Measurements from ENCODE around the gene MSH5.
"Not testable (repeated sequence)": the region's sequence is repeated elsewhere in the genome, so short reads cannot be mapped to it uniquely, and the experiment has no call there.

MSH5 gene

DNA sequence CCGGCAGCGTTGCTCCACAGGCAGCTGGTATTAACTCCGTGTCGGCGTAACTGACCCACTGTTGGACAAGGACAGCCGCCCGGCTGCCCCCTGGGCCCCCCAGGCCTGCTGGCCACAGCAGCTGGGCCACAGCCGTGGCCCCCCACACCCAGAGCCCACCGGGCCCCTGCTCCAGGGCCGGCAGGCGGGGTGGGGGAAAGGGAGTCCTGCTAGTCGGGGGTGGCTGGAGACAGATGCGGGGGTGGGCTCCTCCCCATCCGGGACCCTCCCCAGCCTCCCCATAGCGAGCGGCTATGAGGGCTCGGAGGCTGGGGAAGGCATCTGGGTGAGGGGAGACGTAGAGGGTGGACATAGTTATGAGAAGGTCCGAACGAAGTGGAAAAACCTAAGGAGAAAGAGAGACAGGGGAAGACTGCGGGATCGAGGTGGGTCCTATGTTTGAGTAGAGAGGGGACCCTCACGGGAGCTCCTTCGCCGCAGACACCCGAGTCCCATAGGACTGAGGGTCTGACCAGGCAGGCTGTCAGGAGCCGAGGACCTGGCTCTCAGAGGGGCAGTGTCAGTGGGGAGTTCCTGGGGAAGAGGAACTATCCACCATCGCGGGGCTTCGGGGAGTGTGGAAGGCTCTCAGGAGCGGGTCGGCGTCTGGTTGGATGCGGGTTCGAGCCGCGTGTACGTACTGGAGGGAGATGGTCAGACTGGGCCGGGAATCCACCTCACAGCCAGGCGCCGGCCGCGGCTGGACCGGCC lies 55.2 kb downstream of the MSH5 start:
- peak overlapping the region; percentile 95 for H3K4me3 ChIP-seq (ENCODE audit: low read depth, low read length)
- no peak for DNase-seq (ENCODE audit: low read depth)
- TF ChIP-seq, protein P1, sequence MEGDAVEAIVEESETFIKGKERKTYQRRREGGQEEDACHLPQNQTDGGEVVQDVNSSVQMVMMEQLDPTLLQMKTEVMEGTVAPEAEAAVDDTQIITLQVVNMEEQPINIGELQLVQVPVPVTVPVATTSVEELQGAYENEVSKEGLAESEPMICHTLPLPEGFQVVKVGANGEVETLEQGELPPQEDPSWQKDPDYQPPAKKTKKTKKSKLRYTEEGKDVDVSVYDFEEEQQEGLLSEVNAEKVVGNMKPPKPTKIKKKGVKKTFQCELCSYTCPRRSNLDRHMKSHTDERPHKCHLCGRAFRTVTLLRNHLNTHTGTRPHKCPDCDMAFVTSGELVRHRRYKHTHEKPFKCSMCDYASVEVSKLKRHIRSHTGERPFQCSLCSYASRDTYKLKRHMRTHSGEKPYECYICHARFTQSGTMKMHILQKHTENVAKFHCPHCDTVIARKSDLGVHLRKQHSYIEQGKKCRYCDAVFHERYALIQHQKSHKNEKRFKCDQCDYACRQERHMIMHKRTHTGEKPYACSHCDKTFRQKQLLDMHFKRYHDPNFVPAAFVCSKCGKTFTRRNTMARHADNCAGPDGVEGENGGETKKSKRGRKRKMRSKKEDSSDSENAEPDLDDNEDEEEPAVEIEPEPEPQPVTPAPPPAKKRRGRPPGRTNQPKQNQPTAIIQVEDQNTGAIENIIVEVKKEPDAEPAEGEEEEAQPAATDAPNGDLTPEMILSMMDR (IDR thresholded peaks at IDR 0.05; ENCODE audit: insufficient read depth, low read depth, low read length, missing control alignments), result no peak

DNA sequence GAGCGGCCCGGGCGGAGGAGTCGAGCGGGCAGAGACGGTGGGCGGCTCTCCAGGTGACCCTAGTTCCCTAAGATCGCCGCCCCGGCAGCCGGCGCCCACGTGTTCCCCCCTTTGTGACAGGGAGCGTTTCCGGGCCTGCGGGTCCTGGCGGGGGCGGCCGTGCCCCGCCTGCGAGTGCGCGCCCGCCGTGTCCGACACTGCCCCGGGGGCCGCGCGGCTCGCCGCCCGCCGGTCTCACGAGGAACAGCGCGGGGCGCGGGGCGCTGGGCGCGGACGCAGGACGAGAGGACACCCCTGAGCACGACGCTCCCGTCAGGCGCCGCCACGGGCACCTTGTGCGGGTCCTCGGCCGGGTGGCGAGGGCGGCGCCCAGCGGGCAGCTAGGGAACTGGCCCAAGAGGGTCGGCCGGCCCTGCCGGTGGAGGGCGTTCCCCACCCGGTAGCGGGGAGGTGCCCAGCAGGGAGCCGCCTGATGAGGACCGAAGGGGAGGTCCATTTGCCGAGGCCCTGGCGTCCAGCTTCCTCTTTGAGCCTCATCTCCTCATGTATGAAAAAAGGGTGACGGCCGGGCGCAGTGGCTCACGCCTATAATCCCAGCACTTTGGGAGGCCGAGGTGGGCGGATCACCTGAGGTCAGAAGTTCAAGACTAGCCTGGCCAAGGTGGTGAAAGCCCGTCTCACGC lies 56.0 kb downstream of the MSH5 start, which contains the start of gene VARS1:
Gene VARS1 (minus strand): TSS at position 137 of the 683 bp plus-strand sequence. CDS start 535 bp downstream, outside the sequence.
- TF ChIP-seq, protein P1 (IDR thresholded peaks at IDR 0.05; ENCODE audit: insufficient read depth, low read depth, low read length, missing control alignments), result peak; percentile 85
- H3K4me3 ChIP-seq (ENCODE audit: low read depth, low read length), result peak within 1 kb of the TSS; percentile 95
- DNase-seq (ENCODE audit: low read depth), result peak; percentile 96

DNA sequence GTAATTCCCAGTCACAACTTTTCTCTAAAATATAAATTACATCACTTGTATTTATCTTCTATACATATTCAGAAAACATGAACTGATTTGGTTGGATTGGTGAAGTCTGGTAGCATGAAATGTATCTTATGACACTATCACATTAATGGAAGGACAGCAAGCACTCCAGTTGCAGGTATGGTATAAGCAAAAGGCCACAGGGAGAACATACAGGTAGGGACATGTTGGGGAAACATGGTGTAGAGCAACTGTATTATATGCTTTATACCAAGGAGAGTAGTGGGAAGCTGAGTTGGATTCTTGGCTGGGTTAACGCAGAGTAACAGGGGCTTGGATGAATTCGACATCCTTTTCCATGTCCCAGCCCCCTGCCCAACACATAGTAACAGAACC lies 57.2 kb downstream of the MSH5 start:
- no peak for DNase-seq (ENCODE audit: low read depth)
- H3K4me3 ChIP-seq (ENCODE audit: low read depth, low read length), result no peak overlapping the region
- TF ChIP-seq, protein P1 (IDR thresholded peaks at IDR 0.05; ENCODE audit: insufficient read depth, low read depth, low read length, missing control alignments), result no peak

DNA sequence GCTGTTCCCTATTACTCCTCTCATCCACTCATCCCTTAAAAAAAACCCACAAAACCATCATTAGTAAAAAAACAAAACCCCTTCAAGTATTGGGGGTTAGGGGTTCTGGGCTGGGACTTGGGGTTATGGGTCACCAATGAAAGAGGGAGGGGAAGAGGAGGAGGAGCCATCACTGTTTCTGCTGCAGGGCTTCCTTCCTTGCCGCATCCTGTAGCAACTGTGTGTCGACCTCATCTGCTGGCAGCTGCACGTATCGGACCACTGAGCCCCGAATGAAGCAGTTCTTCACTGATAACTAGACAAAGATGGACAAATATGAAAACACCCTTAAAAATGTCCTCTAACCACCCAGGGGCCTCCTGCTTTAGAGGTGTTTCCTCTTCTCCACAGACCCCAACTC lies 57.8 kb downstream of the MSH5 start:
- TF ChIP-seq, protein P1 (IDR thresholded peaks at IDR 0.05; ENCODE audit: insufficient read depth, low read depth, low read length, missing control alignments), result no peak
- no peak overlapping the region for H3K4me3 ChIP-seq (ENCODE audit: low read depth, low read length)
- no peak for DNase-seq (ENCODE audit: low read depth)

DNA sequence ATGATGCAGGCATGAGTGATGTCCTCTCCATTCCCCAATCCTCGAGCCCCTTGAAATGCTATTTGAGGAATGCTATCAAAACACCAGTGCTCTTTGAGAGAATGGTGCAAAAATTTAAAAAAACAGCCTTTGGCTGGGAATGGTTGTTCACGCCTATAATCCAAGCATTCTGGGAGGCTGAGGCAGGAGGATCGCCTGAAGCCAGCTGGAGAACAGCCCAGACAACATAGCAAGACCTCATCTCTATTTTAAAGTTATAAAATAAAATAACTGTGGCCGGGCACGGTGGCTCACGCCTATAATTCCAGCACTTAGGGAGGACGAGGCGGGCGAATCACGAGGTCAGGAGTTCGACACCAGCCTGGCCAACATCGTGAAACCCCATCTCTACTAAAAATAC lies 60.0 kb downstream of the MSH5 start:
- DNase-seq (ENCODE audit: low read depth), result no peak
- no peak overlapping the region for H3K4me3 ChIP-seq (ENCODE audit: low read depth, low read length)
- TF ChIP-seq, protein P1 (IDR thresholded peaks at IDR 0.05; ENCODE audit: insufficient read depth, low read depth, low read length, missing control alignments), result no peak

DNA sequence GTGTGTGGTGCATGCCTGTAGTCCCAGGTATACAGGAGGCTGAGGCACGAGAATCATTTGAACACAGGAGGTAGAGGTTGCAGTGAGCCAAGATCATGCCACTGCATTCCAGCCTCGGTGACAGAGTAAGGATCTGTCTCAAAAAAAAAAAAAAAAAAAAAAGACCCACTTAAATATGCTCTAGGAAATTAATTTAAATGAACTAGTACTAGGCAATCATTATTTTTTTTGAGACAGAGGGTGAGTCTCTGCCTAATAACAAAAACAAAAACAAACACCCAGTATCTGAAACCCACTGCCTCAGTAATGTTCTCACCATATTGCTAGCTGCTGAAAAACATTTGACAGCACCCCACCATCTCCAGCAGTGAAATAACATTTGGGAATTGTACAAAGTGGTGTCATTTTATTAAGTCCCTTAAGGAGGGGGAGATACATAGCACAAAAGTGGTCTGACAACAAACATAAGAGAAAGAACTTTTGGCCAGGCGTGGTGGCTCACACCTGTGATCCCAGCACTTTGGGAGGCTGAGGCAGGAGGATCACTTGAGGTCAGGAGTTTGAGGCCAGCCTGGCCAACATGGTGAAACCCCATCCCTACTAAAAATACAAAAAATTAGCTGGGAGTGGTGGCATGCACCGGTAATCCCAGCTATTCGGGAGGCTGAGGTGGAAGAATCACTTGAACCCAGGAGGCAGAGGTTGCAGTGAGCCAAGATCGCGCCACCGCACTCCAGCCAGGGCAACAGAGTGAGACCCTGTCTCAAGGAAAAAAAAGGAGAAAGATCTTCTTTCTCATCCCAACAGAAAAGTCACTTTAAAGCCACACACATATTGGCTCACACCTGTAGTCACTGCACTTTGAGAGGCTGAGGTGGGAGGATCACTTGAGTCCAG lies 61.5 kb downstream of the MSH5 start:
- not testable (repeated sequence) for DNase-seq (ENCODE audit: low read depth); H3K4me3 ChIP-seq (ENCODE audit: low read depth, low read length)
